ENCODE data around the gene BHLHA15. TPM values are rescaled to one million over a fixed set of nuclear protein-coding genes. Genes with fewer than 3 reads are reported as not detected.

BHLHA15 gene
- total RNA-seq, 1 experiment from 2014 or later = 2.8 TPM

GRCh38 chr7:98221611-98222532 is 10.6 kb downstream of the BHLHA15 start:
- ChIA-PET CTCF (interaction anchor here (0.7 kb wide), 1 partner anchor 66 kb away, joined by 4 read pairs; no protein-coding TSS in a partner anchor), POLR2A (no interaction called here)
- H3K9me3 Mint-ChIP-seq = no peaks in the 10 kb centered on the region
- no peaks in the 10 kb centered on the region for H3K27me3 Mint-ChIP-seq (ENCODE audit: low read depth)
- H3K36me3 Mint-ChIP-seq = no peaks in the 10 kb centered on the region
- DNase-seq (ENCODE audit: low spot score) = no peak
- no peak overlapping the region for H3K27ac Mint-ChIP-seq
- no peak for TF ChIP-seq CDX4 (CRISPR knock-in tag; IDR thresholded peaks at IDR 0.05; ENCODE audit: borderline replicate concordance)
- TF ChIP-seq ETV6 (CRISPR knock-in tag; IDR thresholded peaks at IDR 0.05) = no peak
- no peak for TF ChIP-seq ZNF425 (CRISPR knock-in tag; conservative IDR thresholded peaks at IDR 0.05)
- H3K4me1 Mint-ChIP-seq = peaks cover 5% of the 10 kb centered on the region
- no peak for ATAC-seq
- no peak overlapping the region for H3K4me3 Mint-ChIP-seq

- ChIA-PET POLR2A (no interaction called here), CTCF (no interaction called here)
- Mint-ChIP-seq H3K9me3 (no peaks in the 10 kb centered on the region), H3K4me1 (peaks cover 5% of the 10 kb centered on the region), H3K36me3 (no peaks in the 10 kb centered on the region), H3K27me3 (ENCODE audit: low read depth) (no peaks in the 10 kb centered on the region), H3K27ac (no peak overlapping the region), H3K4me3 (no peak overlapping the region)
- DNase-seq (ENCODE audit: low spot score) (no peak), ATAC-seq (no peak)
- TF ChIP-seq FOXK1 (CRISPR knock-in tag; IDR thresholded peaks at IDR 0.05) (no peak), ATF3 (CRISPR knock-in tag; conservative IDR thresholded peaks at IDR 0.05) (no peak), MLX (CRISPR knock-in tag; IDR thresholded peaks at IDR 0.05) (no peak), E2F4 (CRISPR knock-in tag; IDR thresholded peaks at IDR 0.05; ENCODE audit: borderline replicate concordance, low read depth) (no peak), ZNF416 (CRISPR knock-in tag; IDR thresholded peaks at IDR 0.05) (no peak), FOXP4 (CRISPR knock-in tag; IDR thresholded peaks at IDR 0.05) (no peak), ESRRA (CRISPR knock-in tag; IDR thresholded peaks at IDR 0.05; ENCODE audit: borderline replicate concordance) (no peak), RELA (CRISPR knock-in tag; IDR thresholded peaks at IDR 0.05; ENCODE audit: borderline replicate concordance) (no peak), ATF2 (CRISPR knock-in tag; IDR thresholded peaks at IDR 0.05; ENCODE audit: borderline replicate concordance, low read depth) (no peak), ZNF281 (CRISPR knock-in tag; IDR thresholded peaks at IDR 0.05) (no peak), AFF4 (CRISPR knock-in tag; IDR thresholded peaks at IDR 0.05; ENCODE audit: borderline replicate concordance) (no peak), ZNF671 (CRISPR knock-in tag; IDR thresholded peaks at IDR 0.05) (no peak), NFE2L1 (CRISPR knock-in tag; IDR thresholded peaks at IDR 0.05) (no peak)
Measured at GRCh38 chr7:98222533-98223195, 11.4 kb downstream of the BHLHA15 start.

Measured in WTC11 (cell line).